Myocyte (in vitro differentiated cells): ENCODE measurements around the gene PIK3C3. TPM values are rescaled to one million over a fixed set of nuclear protein-coding genes. Genes with fewer than 3 reads are reported as not detected.
"Not testable (repeated sequence)": the region's sequence is repeated elsewhere in the genome, so short reads cannot be mapped to it uniquely, and the experiment has no call there.

Experiments used
- DNase-seq: peaks from one replicate; pipeline ENCODE4 v3.0.0-alpha.2; 2012; ENCODE audit warnings: low read depth
- total RNA-seq: library from RNA; depleted of rRNA; stranded (reverse); fragments of >200 nt; gene quantifications from 2 replicates; pipeline ENCODE4 v1.2.3, GENCODE V29; 2014

Gene PIK3C3
- total RNA-seq, 1 donor from 2014 or later = 39.3 TPM

DNA sequence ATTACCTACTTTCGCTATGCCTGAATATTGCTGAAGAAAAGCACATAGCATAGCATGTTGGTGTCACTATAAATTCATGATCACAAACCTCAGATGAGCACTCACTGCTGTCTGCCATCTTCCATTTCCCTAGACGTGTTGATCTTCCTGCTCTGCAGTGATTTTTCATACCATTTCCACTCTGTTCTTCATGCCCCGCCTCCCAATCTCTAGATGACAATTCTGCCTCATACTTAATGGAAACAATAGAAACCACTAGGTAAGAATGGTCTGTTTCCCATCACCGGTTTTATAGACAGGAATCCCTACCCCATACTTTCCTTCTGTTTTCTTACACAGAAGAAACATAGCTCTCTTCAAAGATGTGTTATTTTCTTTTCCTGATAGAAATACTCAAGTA, 63.8 kb downstream of the PIK3C3 start:
- DNase-seq = no peak

DNA sequence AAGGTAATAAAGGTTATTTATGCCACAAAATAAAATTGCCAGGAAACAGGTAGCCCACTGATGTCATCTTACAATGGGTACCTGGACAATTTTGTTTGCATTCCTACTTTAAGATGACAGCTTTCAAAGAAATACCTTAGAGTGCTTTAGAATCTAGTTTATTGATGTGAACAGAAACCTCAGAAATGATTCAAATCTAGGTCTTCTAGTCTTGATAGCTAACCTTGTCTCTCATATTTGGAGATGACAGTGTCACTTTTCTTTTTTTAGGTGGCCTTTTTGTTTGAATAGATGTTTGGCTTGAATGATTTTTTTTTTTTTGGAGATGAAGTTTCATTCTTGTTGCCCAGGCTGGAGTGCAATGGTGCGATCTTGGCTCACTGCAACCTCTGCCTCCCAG, 69.1 kb downstream of the PIK3C3 start:
- DNase-seq = no peak

DNA sequence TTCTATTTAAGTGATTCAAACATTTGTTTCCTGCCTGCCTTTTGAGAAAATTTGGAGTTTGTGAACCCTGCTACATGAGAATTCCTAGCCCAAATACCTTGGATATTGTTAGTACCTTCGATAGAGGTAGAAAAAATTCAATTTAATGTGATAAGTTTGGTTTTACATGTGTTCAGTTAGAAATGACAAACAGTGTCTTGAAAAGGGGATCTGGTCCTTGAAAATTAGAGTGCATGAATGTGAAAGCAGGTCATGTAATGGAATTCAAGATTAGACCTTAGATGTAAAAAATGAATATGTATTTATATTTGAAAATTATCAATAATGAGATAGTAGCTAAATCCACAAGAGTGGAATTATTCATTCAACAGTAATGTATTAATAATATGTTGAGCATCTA, 70.5 kb downstream of the PIK3C3 start:
- no peak for DNase-seq

DNA sequence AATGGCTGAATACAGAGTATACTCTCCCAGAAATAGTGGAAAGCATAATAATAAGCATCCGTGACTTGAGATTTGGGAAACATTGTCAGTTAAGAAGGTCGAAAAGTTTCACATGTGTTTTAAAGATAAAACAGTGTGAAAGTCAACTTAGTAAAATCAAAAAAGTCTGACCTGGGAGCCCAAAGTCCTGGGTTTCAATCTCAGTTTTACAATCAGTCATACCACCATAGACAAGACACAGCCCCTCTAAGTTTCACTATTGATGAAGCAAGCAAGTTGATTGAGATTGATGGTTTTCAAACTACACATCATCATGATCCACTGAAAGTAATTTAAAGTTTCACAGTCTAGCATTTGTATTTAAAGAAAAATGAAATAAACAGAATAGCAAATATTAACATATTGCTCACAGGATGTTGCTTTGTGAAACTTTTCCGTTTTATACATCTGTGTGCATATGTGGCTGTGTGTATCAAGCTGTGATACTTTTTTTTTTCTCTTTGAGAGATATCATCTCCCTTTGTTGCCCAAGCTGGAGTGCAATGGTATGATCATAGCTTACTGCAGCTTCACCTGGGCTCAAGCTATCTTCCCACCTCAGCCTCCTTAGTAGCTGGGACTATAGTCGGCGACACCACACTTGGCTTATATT, 71.1 kb downstream of the PIK3C3 start:
- no peak for DNase-seq

DNA sequence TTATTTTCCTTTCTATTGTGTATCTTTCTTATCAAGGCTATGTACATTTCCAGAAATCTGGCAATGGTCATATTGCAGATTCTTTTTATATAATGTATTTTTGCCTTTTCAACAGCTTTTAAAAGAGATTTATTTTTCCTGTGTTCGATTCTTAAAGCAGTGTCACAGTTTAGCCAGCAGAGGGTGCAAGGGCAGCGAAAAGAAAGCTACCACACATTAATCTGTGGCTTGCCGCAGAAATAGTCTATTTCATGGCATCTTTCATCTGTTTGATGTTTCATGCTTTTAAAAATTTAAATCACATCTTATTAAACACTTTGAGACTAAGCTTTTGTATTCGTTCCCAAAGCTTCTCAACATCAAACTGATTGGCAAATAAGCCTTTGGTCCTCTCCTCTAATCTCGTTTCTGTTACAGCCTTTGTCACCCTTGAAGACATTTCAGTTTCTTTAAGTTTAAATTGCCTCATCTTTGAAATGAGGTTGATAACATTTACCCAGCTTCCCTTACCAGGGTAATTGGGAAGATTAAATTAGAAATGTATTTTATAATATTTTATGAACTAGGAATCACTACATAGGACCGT, 73.3 kb downstream of the PIK3C3 start:
- peak; percentile 52 for DNase-seq

DNA sequence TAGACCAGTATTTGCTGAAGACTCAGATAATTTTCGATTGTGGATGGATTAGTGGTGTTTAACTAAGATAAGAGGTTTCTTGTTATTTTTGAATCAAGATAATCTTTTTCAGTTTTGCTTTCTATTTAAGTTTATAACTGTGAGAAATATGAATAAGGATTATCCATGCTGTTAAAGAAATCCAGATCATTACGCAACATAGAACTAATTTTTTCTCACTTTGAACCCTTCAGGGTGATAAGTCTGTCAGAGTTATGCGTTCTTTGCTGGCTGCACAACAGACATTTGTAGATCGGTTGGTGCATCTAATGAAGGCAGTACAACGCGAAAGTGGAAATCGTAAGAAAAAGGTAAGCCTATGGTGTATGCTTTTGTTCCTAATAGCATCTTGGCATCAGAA, 74.1 kb downstream of the PIK3C3 start:
- no peak for DNase-seq

DNA sequence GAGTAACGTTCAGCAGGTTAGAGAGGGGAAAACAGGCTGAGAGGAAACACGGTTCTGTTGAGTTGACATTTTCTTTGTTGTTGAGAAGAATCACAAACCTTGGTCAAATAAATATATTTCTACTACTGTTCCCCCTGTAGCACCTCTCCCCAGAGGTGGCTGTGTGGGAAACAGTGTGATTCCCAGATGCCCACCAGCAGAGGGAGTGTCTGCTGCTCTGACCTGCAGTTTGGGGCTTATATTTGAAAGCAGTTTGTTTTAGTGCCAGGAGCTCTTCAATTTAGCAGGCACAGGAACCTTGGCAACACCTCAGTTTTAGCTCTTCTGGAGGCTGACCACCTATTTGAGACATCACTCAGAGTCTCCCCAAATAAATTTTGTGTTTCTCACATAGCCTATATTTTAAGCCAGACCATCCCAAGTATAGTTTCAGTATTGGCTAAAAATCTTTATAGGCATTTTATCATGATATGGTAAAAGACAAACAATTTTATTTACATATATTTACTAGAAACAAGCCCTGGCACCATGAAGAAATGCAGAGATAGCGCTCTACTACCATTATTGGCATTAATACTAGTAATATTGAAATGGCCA, 75.7 kb downstream of the PIK3C3 start:
- DNase-seq = peak; percentile 12

DNA sequence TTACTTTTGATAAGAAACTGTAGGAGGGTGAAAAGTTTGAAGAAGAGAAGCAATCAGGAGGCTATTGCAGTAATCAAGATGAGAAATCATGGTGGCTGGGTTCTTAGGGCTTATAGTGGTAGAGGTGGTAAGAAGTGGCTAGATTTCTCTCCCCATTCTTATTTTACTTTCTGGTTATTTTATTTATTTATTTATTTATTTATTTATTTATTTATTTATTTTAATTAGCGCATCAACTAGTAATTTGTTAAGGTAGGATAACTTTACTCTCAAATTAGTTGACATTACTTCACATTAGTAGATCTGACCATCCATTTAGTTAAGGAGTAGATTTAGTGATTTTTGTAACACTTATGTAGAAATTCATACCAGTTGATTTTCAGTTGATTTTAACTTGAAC, 77.4 kb downstream of the PIK3C3 start:
- DNase-seq = no peak

DNA sequence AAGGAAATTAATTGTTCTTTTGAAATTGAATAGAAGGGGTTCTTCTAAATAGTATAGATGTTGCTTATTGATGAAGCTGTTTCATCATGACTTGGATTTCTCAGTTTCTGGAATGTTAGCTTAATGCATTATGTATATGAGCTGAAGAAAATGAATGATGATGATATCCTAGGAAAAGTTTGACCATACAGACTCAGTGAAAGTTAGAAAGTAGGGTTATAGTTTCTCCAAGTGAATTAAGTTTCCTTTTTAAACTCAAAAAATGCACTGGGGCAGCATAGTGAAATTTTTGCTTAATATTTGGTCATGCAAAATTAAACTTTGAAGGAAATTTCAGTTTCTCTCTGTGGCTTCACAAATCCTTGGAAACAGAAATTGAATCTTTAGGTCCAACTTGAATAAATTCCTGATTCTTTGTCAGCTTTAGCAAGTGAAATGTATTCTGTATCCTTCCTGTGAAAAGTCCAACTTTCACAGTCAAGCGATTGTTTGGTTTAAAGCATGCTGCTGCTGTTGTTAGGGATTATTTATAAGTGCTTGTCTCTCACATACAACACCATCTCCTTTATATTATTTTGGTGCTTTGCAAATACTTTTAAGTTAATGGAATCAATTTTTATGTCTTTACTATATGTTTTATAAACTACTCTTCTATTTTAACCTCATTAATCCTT, 78.2 kb downstream of the PIK3C3 start:
- no peak for DNase-seq

DNA sequence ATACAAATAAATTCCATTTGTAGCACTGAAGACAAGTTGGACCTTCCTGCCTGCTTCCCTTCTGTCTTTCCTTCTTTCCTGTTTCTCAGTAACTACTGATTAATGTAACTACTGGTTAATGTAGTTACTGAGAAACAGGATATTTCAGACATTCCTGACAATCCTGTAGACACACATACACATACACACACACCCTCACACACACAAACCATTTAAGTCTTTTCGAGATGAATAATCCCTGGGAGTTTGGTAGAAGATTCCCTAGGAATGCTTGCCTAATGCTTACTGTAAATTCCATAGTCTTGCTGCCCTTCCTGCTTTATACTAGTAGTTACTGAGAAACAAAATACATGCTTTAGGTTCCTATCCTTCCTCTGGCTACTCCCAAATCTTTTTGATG, 83.9 kb downstream of the PIK3C3 start:
- peak; percentile 33 for DNase-seq

DNA sequence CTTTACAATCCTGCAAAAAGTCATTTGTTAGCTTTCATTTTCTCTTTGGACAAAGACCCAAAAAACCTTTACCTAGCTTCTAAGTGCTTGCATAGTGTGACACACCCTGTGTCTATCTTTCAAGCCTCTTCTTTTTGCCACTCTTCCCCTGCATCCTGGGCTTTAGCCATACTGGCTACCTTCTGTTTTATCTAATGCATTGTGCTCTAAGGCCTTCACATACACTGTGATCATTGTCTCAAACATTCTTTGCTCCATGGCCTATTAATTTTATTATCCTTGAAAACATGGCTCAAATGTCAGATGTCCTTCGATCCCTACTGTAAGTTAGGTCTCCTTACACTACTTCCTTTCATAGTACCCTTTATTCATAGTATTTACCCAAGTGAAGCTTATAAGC, 84.4 kb downstream of the PIK3C3 start:
- DNase-seq = no peak

DNA sequence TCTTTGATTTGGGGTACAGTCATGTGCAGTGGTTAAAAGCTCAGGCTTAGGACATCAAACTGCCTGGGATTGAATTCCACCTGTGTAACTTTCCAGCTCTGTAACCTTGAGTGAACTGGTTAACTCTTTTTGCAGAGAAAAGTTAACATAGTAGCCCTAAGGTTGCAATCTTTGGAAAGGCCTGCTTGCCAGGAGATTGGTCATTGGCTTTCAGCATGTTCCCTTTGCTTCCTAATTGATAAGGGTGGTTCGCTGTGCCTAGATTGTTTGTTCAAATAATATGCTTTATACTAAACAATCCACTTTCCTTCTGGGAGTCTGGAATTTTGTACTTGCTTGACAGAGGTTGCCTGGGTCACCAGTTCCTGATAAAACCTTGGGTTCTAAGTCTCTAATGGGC, 86.8 kb downstream of the PIK3C3 start:
- no peak for DNase-seq

DNA sequence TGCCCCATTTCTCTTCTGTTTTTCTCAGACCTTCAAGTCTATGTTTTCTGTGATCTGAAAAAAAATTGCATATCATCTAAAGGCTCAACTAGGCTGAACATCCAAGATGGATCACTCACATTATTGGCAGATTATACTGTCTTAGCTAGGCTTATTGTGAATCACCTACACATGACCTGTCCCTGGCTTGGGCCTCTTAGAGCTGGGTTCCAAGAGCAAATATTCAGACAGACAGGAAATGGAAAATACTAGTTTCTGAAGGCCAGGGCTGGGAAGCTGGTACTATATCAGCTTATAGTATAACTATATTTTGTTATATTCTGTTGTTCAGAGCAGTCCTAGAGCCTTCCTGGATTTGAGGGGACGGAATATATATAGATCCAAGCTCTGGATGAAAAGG, 90.3 kb downstream of the PIK3C3 start:
- DNase-seq = no peak

DNA sequence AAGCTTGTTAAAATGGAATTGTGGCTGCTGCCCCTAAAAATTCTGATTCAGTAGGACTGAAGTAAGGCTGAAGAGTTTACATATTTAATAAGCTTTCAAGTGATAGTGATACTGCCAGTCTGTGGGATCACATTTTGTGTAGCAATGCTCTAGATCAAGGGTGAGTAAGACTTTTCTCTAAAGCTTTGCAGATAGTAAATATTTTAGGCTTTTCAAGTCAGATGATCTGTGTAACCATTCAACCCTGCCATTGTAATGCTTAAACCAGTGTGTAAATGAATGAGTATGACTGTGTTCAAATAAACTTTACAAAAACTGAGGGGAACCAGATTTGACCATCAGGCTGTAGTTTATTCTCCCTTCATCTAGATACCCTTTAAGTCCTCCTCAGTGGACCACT, 92.7 kb downstream of the PIK3C3 start:
- peak; percentile 3 for DNase-seq

DNA sequence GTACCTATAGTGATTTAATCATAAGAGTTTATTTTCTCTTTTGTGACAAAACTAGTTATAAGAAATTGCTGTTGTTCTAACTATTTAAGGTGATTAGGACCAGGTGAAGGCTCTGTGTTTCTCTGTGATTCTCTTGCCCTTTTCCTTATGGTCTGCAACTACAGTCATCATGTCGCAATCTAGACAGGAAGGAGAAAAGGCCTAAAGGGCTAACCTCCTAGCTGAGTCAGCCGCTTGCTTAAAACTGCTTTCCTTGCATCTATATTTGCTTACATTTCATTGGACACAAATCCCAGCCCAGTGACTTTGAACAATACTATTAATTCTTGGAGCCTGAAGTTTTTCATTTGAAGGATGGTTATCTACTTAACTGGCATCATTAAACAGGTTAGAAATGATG, 93.1 kb downstream of the PIK3C3 start:
- peak; percentile 13 for DNase-seq

DNA sequence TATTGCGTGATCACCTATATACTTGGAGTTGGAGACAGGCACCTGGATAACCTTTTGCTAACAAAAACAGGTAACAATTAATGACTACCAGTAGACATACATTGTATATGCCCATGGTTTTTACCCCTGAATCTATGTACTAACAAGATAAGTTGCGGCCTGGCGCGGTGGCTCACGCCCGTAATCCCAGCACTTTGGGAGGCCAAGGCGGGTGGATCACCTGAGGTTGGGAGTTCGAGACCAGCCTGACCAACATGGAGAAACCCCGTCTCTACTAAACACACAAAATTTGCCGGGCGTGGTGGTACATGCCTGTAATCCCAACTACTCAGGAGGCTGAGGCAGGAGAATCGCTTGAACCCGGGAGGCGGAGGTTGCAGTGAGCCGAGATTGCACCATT, 94.5 kb downstream of the PIK3C3 start:
- not testable (repeated sequence) for DNase-seq

DNA sequence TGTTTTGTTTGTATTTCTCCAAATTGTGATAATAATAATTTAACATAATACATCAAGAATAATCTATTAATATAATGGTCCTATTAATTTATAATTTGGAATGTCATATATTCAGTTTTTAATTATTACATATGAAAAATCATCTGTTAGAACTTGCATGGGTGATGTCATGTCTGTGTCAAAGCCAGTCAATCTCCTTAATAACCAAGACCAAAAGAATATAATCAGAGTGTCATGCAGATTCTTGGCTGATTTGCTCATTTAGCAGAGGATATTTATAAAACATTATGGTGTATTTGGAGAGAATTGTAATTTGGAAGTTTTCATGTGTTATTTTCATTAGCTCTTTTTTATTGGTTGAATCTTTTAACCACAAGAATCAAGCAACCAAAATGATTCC, 96.4 kb downstream of the PIK3C3 start:
- DNase-seq = no peak

DNA sequence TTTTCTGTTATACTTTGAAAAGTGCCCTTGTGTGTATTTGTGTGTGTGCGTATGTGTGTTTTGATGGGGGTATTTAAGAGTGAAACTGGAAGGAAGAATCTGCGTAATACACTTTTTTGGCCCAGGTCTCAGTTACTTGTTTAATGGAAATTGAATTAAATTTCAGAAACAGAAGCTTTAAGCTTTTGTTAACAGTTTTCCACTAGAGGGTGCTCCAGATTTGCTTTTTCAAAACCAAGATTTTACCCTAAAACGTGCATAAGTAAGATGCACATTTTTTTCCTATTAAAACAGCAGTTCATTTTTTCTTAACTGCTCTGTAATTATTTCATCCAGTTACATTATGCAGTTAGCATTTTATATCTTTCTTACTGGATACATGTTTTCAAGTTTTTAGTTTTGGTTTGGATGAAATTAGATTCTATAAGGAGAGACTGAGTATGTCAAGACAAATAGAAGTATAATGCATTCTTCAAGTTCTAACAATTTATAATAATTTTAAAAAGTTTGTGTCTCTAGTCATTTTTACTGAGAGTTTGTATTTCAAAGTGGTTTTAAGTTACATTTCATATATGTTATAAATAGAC, 97.2 kb downstream of the PIK3C3 start:
- peak; percentile 3 for DNase-seq

DNA sequence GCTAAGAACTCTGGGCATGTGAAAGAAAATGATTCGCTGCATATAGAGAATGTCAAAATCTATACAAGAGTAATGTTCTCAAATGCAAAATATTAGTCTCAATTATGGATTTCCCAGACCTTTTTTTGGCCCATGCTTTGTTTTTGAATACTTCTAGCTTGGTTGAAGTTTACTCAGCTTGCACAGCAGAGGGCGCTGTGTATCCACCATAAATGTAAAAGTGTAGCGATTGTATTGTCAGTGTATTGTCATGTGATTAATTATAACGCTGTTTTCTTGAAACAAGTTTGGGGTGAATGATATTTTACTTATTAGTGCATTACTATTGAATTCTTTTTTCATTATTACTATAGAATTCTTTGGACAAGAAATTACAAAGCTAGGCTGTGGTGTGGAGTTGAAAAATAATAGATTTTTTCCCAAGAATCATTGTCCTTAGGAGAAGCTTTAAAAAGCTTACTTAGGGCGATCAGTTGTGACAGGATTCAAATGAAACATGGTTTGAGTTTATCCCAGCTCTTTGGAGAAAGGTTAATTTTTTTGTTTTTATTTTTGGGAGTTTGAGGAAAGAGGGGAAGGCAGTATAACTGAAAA, 98.3 kb downstream of the PIK3C3 start:
- DNase-seq = peak; percentile 44

DNA sequence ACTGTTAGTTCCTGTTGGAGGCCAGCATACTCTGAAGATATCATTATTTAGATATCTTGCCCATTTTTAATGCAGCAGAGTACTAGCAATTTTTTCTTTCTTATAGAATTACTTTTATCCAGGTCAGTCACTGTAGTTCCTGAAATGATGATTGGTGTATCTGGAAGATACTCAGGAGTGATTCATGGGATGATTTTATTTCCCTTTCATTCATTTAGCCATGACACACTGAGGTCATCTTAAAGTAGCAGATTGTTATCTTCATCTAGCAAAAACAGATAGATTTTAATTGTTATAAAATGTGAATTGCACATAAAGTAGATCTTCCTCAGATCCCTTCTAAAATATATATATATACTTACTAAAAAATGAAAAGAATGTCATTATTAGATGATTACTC, 109.1 kb downstream of the PIK3C3 start:
- no peak for DNase-seq

DNA sequence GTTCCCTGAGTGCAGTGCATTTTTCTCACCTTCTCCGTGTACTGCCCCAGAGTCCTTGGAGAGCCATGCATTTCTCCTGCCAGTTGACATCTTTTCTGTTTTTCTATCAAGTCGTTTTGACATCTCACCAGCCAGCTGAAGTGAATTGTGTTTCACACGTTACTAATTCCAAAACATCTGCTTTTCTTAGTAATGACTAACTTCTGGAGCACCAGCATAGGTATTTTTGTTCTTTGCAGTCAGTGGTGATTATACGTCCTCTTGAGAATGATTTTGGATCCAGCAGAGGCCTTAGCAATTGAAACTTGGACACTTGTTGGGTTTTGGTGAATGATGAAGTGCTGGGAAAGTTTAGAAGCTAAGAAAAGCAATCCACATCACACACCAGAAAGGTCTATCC, 112.5 kb downstream of the PIK3C3 start:
- DNase-seq = no peak

DNA sequence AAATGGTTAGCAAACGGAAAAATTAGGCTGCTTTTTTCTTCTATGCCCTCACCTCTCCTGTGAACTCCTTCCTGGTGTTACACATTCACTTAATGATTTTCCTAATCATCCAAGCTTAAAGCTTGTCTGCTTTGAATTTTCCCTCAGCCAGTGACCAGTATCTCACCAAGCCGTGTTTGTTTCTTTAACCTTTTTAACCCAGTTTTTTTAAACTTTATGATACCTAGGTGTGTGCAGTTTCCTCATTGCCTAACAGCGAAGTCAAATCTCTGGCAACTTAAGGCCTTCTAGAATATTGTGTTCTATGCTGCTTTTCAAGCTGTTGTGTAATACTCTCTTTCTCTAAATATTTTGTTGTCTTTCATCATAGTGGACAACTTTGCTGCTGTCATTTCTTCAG, 113.0 kb downstream of the PIK3C3 start:
- no peak for DNase-seq
